Right cardiac atrium (tissue), 5 donors: ENCODE data around the gene PRUNE1. TPM values are rescaled to one million over a fixed set of nuclear protein-coding genes. Genes with fewer than 3 reads are reported as not detected.

Experiments used
- ATAC-seq, 2 donors: fragments of 200-7000 bp; cut with Tn5 transposase; one replicate each; pipeline versions ENCODE4 v1.8.0 to v1.9.1; 2020; ENCODE audit warnings: moderate library complexity in 2 of 2, mild to moderate bottlenecking in 1 of 2
- DNase-seq, 3 donors: peaks; one replicate each; pipeline ENCODE4 v3.0.0-alpha.2; 2020
- H3K27ac ChIP-seq: one replicate; pipeline ENCODE4 v1.5.1; 2013; ENCODE audit warnings: mild to moderate bottlenecking, low read length, control low read depth, moderate library complexity
- H3K27me3 ChIP-seq: one replicate; pipeline ENCODE4 v1.6.1; 2013; ENCODE audit not compliant: control insufficient read depth, insufficient read depth
- H3K4me1 ChIP-seq: one replicate; pipeline ENCODE4 v1.6.1; 2013; ENCODE audit warnings: low read length; ENCODE audit not compliant: control insufficient read depth, insufficient read depth
- H3K4me3 ChIP-seq: one replicate; pipeline ENCODE4 v1.5.1; 2013; ENCODE audit warnings: low read length, control low read depth
- H3K9me3 ChIP-seq: one replicate; pipeline ENCODE4 v1.6.1; 2013; ENCODE audit warnings: low read length; ENCODE audit not compliant: control insufficient read depth
- WGBS: extraction: QIAGEN DNeasy Blood & Tissue Kit; methylation state at CpG from one replicate; pipeline ENCODE4 v1.1.7; 2013; 5-methylcytosine and 5-hydroxymethylcytosine counted together
- intact Hi-C, 4 donors: fragments of 100-400 bp; cut with DNase I; formaldehyde crosslinking; loops; one replicate each; pipeline versions ENCODE4 v1.11.0 to v1.14.0; 2022 to 2023
- polyA plus RNA-seq: library from polyadenylated mRNA; stranded (reverse); fragments of 200-250 nt; gene quantifications from one replicate; pipeline ENCODE4 v1.2.3, GENCODE V29; 2013
- total RNA-seq, 4 donors: library from RNA; stranded (reverse); fragmentation: NEBNext Ultra II Directional; extraction: Animal tissue kit (Norgen Biotek cat#: 25700); gene quantifications; one replicate each; pipeline ENCODE4 v1.2.1, GENCODE V29; 2021
- donor health status: healthy with polysubstance abuse.
- donor health status: DM: no; HTN: yes; CAD: no.
- donor health status: DM: no; HTN: no; CAD: no.
- donor health status: DM: no; HTN: yes; CAD: no; lungs with severe emphysema.
- donor health status: DM: yes; HTN: yes; CAD: no.

PRUNE1 gene
- total and polyA plus RNA-seq, 5 donors = 39.3 to 66.0 (median 47.6) TPM

DNA sequence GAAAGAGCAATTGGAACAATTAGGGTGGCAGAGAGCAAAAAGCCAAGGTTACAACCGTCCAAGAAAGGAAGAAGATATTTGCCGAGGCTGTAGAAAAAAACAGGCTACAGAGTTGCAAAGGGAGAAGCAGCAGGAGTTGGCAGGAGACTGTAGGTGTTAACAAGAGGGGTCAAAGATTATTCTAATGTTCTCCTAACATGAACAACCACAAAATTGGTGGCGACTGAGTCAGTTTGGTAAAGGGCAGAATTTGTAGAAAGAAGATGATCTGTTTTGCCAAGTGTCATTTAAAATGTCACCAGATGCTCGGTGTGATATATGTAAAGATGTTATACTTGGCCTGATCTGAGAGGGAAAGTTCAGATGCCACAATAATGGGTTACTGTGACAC is 401 bp upstream of the PRUNE1 start:
- peak overlapping the region; percentile 78 for H3K27ac ChIP-seq
- no peak overlapping the region for H3K4me3 ChIP-seq
- peaks cover 5% of the 10 kb centered on the region for H3K4me1 ChIP-seq
- H3K27me3 ChIP-seq = no peaks in the 10 kb centered on the region
- 6% methylated on average over 4 of the region's 4 CpGs for WGBS
- no peaks in the 10 kb centered on the region for H3K9me3 ChIP-seq
- ATAC-seq = no peak
- intact Hi-C loops = loop anchor here in 1 of 4 donors (10.0 kb wide), 1 partner anchor 47 kb away; the partner anchor contains the start of gene CDC42SE1
- no peak for DNase-seq

DNA sequence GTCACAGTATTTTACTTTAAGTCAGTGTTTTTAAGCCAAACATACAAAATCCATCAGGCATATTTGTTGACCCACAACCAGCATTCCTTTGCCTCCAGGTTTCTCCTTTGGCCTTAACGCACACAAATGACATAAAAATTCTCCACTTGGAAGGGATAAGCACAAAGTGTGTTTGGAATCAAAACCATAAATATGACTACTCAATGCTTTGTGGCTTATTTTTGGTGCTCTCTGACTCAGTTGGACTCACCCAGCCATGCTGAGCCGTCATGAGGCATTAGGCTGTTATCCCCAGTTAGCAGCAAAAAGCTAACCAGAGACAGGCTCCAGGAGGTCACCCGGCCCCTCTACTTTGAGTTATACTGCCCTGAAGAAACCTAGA is 948 bp downstream of the PRUNE1 start:
- Histone ChIP-seq H3K4me1 (peaks cover 5% of the 10 kb centered on the region), H3K9me3 (no peaks in the 10 kb centered on the region), H3K4me3 (peak overlapping the region; percentile 87), H3K27me3 (no peaks in the 10 kb centered on the region), H3K27ac (peak overlapping the region; percentile 97)
- no peak for ATAC-seq
- whole genome bisulfite sequencing = 42% methylated on average over 3 of the region's 3 CpGs
- intact Hi-C loops = loop anchor here in 1 of 4 donors (10.0 kb wide), 1 partner anchor 46 kb away; the partner anchor contains the start of gene CDC42SE1
- no peak for DNase-seq

DNA sequence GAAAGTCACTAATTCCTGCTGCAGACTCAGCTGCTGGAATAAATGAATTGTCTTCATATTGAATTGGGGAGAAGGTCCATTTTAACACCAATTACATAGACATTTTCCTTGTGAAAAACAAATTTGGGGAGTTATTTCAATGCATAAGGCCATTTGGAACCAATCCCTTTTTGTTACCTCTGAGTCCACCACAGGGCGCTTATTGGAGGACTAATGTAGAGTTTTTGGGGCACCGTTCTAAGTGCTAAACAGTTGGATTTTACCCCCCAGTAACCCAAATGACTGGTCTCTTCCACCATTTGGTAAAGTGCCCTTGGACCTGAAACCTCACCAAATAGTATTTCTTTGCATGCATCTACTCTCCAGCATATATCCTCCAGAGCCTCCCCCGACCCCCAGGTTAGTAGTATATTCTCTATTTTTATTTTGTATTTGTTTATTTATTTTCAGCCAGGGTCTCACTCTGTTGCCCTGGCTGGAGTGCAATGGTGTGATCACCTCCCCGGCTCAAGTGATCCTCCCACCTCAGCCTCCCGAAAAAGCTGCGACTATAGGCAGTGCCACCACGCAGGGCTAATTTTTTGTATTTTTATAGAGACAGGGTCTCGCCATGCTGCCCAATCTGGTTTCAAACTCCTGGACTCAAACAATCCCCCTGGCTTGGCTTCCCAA is 1.6 kb downstream of the PRUNE1 start:
- Histone ChIP-seq H3K27ac (no peak overlapping the region), H3K9me3 (no peaks in the 10 kb centered on the region), H3K4me1 (peaks cover 5% of the 10 kb centered on the region), H3K27me3 (no peaks in the 10 kb centered on the region), H3K4me3 (no peak overlapping the region)
- whole genome bisulfite sequencing = 96% methylated on average over 8 of the region's 8 CpGs
- no peak for ATAC-seq
- DNase-seq = no peak
- intact Hi-C loops = loop anchor here in 1 of 4 donors (10.0 kb wide), 1 partner anchor 45 kb away; the partner anchor contains the start of gene CDC42SE1

DNA sequence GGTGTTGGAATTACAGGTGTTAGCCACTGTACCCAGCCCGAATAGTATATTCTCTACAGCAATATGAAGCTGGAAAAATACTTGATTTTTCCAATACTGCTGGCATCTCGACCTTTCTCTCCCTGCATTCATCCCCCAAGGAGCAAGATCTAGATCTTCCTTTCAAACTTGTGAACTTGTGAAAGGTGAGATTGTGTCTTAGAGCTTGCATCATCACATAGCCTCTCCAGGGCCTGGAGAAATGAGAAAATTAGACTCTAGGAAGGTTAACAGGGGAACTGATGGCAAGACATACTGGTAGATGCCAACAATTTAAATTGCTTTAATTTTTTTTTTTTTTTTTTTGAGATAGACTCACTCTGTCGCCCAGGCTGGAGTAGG is 2.1 kb downstream of the PRUNE1 start:
- peaks cover 5% of the 10 kb centered on the region for H3K4me1 ChIP-seq
- no peaks in the 10 kb centered on the region for H3K9me3 ChIP-seq
- ATAC-seq (no peak), DNase-seq (no peak)
- H3K4me3 ChIP-seq = no peak overlapping the region
- no peak overlapping the region for H3K27ac ChIP-seq
- intact Hi-C loops = no loop called here
- WGBS = 79% methylated on average over 3 of the region's 3 CpGs
- no peaks in the 10 kb centered on the region for H3K27me3 ChIP-seq

DNA sequence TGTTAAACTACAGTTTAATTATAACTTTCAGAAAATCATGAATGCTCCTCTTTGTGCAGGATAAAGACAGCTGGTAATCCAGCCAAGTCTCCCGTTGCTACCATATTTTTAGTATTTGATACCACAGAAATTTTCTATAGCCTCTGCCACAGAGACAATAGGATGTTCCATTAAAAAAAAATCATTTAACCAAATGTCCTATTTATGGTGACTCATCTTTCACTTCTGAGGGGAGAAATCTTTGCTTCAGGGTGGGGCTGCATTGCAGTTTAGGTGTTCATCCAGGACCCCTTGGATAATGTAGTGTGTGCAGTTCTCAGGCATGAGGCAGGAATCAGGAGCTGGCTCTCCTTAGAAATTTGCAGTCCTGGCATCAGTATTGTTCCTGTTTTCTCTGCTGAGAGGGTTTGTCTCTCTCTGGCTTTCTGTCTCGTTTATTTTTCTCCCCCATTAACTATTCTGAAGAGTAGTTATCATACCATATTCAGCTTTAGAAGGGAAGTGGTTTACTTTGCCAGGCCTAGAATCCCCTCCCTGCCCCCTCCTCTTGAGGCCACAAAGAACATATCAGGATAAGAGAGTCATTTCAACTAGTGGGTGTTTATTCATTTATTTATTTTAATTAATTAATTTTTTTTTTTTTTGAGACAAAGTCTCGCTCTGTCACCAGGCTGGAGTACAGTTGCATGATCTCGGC is 3.1 kb downstream of the PRUNE1 start:
- Histone ChIP-seq H3K4me1 (peaks cover 5% of the 10 kb centered on the region), H3K27me3 (no peaks in the 10 kb centered on the region), H3K9me3 (no peaks in the 10 kb centered on the region), H3K27ac (peak overlapping the region; percentile 83), H3K4me3 (no peak overlapping the region)
- DNase-seq (no peak), ATAC-seq (no peak)
- intact Hi-C loops = no loop called here
- WGBS = 44% methylated on average over 4 of the region's 4 CpGs

DNA sequence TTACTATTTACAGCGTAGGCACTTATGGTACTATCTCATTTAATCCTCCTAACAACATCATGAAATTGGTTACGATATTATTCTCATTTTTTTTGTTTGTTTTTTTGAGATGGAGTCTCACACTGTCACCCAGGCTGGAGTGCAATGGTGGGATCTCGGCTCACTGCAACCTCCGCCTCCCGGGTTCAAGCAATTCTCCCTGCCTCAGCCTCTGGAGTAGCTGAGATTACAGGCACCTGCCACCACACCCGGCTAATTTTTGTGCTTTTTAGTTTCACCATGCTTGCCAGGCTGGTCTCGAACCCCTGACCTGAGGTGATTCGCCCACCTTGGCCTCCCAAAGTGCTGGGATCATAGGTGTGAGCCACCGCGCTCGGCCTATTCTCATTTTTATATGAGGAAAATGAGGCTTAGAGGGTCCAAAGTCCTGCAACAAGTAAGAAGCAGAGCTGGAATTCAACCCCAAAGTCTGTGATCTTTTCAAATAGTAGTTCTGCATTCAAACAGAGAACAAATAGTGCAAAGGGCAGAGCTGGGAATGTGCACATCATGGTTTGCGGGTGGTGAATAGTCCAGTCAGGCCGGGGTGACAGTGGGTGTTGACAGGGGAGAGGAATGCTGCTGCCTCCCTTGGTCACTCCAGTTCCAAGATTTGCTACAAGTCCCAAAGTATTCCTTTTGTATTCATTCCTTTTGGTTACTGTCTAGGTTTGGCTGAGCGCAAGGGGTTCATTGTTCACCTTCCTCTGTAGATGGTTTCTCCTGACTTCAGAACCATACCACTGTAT is 4.6 kb downstream of the PRUNE1 start:
- intact Hi-C loops = no loop called here
- no peaks in the 10 kb centered on the region for H3K9me3 ChIP-seq
- peak in 2 of 3 donors; percentile 61 to 67 for DNase-seq
- ATAC-seq = peak; percentile 29 to 69
- 77% methylated on average over 14 of the region's 14 CpGs for WGBS
- H3K27ac ChIP-seq = peak overlapping the region; percentile 83
- no peaks in the 10 kb centered on the region for H3K27me3 ChIP-seq
- no peaks in the 10 kb centered on the region for H3K4me1 ChIP-seq
- no peak overlapping the region for H3K4me3 ChIP-seq

DNA sequence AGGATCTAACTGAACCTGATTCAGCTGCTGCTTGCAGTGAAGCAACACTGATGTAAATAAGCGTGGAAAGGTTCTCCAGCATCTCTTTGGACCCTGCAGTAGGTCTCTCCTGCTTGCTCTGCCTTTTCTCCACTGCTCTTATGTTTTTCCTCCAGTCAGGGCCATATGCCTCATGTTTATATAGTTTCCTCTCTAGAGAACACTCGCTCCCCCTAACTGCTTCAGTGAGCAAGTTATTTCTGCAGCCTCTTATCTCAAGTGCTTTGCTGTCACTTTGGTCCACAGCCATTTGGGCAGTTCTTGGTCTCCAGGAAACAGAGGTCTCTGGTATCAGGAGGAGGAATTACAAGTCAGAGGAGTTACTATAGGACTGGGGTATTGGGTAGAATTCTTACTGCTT is 5.3 kb downstream of the PRUNE1 start:
- DNase-seq (peak; percentile 45 to 71 (median 71)), ATAC-seq (peak; percentile 84 to 85)
- intact Hi-C loops = no loop called here
- no peaks in the 10 kb centered on the region for H3K9me3 ChIP-seq
- no peaks in the 10 kb centered on the region for H3K4me1 ChIP-seq
- H3K4me3 ChIP-seq = no peak overlapping the region
- 26% methylated on average over 2 of the region's 2 CpGs for WGBS
- H3K27ac ChIP-seq = peak overlapping the region; percentile 83
- H3K27me3 ChIP-seq = no peaks in the 10 kb centered on the region

DNA sequence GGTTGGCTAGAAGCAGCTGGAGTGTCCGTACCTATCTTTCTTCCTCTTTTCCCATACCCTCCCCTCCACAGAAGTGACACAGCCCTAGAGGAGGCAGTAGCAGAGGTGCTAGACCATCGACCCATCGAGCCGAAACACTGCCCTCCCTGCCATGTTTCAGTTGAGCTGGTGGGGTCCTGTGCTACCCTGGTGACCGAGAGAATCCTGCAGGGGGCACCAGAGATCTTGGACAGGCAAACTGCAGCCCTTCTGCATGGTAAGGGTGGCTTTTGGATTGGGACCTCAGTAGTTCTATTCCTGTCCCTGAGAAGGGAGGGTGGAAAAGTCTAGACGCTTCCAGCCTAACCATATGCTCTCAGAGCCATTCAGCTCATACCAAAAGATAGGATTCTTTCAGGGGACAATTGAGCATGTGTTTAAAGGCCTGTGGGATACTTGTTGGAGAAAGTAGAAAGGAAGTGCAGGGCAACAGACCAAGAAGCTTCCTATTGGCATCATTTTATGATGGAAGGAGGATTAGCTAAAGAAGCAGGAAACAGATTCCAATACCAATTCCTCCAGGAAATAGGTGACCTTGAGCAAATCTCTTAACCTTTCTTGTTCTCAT is 16.4 kb downstream of the PRUNE1 start:
- intact Hi-C loops = loop anchor here in 1 of 4 donors (10.0 kb wide), 1 partner anchor 110 kb away; no protein-coding TSS in a partner anchor
- WGBS = 19% methylated on average over 6 of the region's 6 CpGs

DNA sequence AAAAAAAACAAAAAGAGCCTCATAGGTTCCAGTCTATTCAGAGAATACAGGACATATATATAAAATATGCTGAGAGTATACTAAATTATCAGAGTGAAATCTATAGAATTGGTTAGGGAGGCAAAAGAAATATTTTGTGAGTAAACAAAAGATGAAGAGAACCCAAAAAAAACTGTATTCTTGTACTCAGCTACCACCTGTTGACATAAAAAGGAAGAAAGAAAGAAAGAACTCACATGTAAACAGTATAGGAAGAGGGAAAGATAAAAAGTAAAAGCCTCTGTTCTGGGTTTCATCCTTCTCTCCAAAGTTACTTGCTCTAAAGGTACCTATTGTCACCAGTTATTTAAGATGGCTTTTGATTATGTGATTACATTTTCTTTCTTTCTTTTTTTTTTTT is 18.2 kb downstream of the PRUNE1 start:
- H3K27ac ChIP-seq = no peak overlapping the region
- DNase-seq (no peak), ATAC-seq (no peak)
- intact Hi-C loops = loop anchor here in 1 of 4 donors (10.0 kb wide), 1 partner anchor 108 kb away; no protein-coding TSS in a partner anchor
- no peak overlapping the region for H3K4me3 ChIP-seq
- H3K4me1 ChIP-seq = no peaks in the 10 kb centered on the region
- H3K27me3 ChIP-seq = no peaks in the 10 kb centered on the region
- no peaks in the 10 kb centered on the region for H3K9me3 ChIP-seq

More for the DNA sequence above, 16.4 kb downstream of the PRUNE1 start:
- ATAC-seq (peak; percentile 87 to 92), DNase-seq (peak; percentile 83 to 93 (median 88))
- Histone ChIP-seq H3K27me3 (no peaks in the 10 kb centered on the region), H3K27ac (peak overlapping the region; percentile 0), H3K4me1 (no peaks in the 10 kb centered on the region), H3K4me3 (no peak overlapping the region), H3K9me3 (no peaks in the 10 kb centered on the region)

DNA sequence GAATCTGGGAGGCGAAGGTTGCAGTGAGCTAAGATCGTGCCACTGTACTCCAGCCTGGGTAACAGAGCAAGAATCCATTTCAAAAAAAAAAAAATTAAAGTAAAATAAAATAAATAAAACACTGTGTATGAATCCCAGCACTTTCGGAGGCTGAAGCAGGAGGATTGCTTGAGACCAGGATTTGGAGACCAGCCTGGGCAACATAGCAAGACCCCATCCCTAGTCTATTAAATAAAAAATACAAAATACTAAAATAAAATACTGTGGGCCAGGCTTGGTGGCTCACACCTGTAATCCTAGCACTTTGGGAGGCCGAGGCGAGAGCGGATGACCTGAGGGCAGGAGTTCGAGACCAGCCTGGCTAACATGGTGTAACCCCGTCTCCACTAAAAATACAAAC is 23.9 kb downstream of the PRUNE1 start:
- WGBS = 99% methylated on average over 8 of the region's 8 CpGs
- no peak overlapping the region for H3K27ac ChIP-seq
- no peak overlapping the region for H3K4me3 ChIP-seq
- H3K4me1 ChIP-seq = no peaks in the 10 kb centered on the region
- H3K27me3 ChIP-seq = no peaks in the 10 kb centered on the region
- ATAC-seq (no peak), DNase-seq (no peak)
- no peaks in the 10 kb centered on the region for H3K9me3 ChIP-seq
- intact Hi-C loops = no loop called here
